ENCODE data around the gene FAM210A. TPM values are rescaled to one million over a fixed set of nuclear protein-coding genes. Genes with fewer than 3 reads are reported as not detected.

The FAM210A gene
- total RNA-seq, 1 donor from 2014 or later, result 48.4 TPM

DNA sequence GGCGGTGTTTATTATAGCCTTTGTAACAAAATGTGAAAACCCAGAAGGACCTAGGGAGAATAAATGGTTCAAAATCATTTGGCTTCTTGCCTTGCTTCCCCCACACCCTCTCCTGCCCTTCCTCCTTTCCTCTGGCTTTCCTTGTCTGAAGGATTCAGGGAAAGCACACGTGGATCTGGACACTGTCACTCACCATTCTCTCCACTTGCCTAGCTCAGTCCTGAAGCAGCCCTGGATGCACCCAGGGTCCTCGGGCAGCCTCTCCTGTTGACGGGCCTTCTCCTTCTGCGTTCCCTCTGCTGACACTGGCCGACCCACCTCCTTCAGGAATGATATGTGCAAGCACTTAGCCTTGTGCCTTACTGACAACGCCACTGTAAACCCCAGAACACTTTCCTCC, 68.4 kb downstream of the FAM210A start:
- DNase-seq (ENCODE audit: low spot score), result no peak
- intact Hi-C loops (cut with DNase I), result no loop called here

DNA sequence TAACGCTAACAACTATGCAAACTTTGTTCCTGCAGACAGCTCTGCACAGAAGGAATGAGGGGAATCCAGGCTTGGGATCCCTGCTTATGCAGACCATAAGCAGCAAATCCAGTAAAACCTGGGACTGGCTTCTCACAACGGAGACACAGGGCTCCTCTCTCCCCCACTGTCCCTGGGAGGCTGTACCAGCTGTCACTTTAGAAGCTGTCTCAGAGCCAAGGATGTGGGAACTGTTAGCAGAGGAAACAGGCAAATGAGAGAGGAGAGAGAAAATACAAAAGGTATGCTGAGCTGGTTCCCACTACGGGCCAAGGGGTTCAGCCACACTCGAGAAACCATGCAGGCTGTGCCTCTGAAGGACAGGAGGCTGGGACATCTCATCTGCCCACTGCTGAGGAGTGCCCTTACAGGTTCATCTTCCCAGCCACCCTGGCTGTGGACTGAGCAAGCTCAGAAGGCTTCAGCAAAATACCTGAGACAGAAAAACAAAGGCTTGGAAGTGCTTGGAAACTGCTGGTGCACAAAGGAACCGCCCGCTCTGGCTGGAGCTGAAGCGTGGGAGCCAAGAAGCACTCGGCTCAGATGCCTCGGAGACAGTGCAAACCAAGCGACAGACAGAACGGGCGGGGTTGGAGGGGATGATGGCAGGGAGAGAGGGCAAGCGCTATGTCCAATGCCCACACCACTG, 72.5 kb downstream of the FAM210A start:
- intact Hi-C loops (cut with DNase I), result no loop called here
- DNase-seq (ENCODE audit: low spot score), result no peak

DNA sequence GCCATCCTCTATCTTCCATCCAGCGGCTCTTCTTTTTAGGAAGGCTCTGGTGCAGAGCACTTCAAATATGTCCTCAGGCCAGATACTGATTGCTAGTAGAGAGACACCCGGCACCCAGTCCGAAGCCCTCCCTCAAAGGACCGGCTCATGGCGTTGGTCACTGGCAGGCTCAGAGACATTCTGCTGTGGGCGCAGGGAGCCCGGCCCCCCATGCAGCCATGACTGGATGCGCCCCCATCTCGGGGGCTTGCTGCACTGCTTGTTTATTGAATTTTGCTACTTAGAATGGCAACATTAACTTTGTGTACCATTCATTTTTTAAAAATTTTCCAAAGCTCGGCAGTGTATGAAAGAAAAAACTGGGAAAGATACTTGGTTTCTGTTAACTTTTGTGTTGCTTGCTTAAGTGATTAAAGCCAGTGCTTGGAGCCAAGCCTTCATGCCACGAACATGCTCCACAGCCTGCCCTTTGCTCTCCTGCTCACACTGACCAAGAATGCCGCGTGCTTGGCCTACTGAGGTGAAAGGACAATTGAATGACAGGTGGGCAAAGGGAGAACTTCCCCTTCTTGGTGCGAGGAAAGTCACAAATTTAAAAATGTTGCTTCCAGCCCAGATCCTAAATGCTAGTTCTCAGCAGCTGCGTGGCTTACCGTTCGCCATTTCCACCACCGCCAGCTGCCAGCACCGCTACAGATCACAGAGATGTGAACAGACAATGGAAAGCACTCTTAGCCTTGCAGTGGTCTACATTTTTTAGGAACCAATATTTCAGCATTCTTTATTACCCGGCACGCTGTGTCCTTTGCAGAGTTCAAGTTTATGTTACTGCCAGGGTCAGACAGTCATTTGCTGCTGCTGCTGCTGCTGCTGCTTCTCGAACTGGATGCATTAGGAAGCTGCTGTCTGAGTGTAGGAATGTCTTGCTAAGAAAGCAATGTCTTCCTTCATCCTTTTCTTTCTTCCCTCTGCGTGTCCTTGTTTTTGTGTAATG, 76.7 kb downstream of the FAM210A start:
- intact Hi-C loops (cut with DNase I), result no loop called here
- DNase-seq (ENCODE audit: low spot score), result no peak

DNA sequence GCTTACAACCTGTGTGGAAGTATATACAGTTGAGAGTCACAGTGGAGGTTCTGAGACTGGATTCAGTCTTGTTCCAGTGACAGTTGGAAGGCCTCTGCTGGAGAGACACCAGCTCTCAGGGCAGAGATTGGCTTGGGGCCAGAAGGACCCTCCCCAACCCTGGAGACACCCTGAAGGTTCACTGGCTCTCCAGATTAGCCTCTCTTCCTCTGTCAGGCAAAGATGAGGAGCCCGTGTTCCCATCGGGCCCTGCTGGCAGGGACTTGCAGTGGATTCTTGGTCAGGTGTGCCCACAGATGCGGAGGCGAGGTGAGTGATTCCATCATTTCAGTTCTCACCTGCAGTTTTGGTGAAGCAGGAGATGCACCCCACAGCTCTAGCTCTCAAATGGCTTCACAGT, 78.6 kb downstream of the FAM210A start:
- no peak for DNase-seq (ENCODE audit: low spot score)
- intact Hi-C loops (cut with DNase I), result no loop called here

DNA sequence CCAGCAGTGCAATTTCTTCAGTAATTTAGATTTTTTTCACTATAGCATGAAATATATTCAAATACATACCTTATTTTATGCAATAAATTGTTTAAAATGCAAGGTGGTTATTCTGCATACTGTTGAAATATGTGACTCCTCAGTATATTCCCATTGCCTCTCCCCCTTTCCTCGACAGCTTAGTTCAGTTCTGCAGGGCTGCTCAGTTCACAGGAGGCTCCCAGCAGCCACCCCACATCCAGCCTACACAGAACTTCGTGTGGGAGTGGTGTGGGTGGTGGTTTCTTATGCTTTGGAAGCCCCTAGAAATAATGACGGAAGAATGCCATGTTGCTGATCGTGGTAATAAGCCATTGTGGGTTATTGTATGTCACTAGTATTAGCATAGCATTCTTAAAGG, 79.7 kb downstream of the FAM210A start:
- intact Hi-C loops (cut with DNase I), result no loop called here
- DNase-seq (ENCODE audit: low spot score), result no peak

DNA sequence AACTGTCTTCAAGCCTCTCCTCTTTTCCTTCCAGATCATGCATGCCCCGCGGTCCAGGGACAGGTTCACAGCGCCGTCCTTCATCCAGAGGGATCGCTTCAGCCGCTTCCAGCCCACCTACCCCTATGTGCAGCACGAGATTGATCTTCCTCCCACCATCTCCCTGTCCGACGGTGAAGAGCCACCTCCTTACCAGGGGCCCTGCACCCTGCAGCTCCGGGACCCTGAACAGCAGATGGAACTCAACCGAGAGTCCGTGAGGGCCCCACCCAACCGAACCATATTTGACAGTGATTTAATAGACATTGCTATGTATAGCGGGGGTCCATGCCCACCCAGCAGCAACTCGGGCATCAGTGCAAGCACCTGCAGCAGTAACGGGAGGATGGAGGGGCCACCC, 81.3 kb downstream of the FAM210A start:
- intact Hi-C loops (cut with DNase I), result no loop called here
- no peak for DNase-seq (ENCODE audit: low spot score)

DNA sequence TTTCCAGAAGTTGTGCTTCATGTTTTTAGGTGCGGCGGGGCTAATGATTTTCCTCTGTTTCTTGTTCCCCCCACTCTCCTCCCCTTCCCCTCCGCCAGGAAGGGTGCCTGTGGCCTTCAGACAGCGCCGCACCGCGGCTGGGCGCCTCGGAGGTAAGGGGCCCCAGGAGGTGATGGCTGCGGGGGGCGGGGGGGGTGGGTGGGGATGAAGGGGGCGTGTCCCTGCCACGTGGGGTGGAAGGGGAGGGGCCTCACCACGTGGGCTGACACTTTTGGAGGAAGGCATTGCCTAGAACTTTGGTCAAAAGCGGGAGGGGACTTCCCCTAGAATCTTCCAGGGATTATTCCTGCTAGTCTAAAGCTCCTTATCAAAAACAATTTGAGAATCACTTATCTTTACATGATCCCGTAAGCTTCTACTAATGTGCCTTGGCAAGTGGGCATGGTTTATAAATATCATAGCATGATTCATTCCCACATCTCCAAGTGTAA, 83.1 kb downstream of the FAM210A start:
- intact Hi-C loops (cut with DNase I), result no loop called here
- no peak for DNase-seq (ENCODE audit: low spot score)

DNA sequence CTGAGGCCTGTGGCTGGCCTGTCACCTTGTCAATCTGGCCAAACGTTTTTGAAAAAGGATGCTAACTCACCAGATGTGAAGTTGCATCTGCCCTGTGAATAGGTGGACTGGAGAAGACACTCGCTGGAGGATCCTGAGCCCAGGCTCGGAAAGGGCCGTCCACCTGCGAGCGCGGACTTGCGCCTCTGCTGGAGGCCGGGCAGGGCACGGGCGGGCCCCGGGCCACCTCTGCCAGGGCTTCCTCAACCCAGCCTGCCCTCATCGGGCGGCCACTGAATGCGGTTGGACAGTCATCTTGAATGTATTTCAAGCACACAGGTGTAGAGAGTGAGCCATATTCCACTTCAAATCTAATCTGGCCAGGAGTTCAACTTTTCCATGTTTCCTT, 83.9 kb downstream of the FAM210A start:
- DNase-seq (ENCODE audit: low spot score), result no peak
- intact Hi-C loops (cut with DNase I), result no loop called here

DNA sequence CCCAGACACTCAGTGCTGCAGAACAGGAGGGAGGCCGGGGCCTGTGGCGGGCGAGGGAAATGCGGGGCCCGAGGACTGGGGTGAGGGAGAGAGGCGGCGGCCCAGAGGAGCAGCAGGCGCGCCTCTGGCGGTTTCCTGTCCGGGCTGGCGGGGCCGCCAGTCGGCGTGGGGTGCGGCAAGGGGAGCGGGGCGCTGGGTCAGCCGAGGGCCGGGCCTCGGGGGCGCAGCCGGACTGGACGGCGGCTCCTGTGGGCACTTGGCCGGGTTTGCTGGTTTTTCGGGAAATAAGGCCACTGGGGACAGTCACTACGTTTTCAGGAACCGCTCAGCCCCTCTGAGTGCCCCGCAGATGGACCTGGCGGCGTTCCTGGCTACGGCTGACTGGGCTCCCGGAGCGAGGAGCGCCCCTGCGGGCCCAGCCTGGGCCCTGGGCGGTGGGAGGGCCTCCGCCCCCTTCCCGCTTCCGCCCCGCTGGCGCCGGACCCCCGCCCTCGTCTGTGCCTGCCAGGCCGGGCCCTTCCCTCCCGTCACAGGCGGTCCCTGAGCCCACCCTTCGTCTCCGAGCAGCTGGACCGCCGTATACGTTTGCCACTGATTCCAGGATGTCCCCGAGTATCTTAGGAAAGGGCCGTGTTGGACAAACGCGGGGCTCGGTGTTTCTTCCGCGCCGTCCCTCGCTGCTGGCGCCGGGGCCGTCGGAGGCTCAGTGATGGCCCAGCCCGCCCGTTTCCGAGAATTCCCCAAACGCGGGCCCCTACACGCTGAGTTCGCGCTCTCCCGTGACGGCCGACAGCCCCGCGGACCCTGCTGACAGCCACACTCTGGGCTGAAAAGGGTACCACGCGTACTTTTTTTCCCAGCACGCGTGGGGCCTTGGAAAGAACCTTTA, 84.6 kb downstream of the FAM210A start:
- DNase-seq (ENCODE audit: low spot score), result peak; percentile 84
- intact Hi-C loops (cut with DNase I), result no loop called here

DNA sequence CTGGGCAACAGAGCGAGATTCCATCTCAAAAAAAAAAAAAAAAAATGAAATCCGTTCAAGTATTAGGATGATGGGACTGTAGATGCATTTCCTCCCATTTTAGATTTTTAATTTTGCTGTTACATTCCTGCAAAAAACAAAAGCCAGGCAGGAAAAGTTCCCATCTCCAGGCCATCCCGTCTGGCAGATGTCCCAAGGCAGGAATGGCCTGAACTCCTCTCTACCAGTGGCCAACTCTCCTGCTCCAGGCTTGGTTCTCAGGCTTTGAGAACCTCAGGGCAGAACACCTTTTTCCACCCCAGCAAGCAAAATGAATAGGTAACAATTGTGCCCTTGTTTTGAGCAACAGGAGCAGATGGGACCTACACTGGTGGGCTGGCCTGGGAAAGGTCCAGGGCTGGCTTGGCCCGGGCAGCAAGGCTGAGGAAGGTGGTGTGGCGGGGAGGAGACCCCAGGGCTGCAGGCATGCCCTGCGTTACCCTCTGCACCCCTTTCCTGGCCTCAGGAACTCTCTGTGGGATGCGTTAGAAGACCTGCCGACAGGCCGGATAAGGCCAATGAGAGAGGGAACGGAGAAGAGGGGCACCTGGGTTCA, 86.0 kb downstream of the FAM210A start:
- DNase-seq (ENCODE audit: low spot score), result no peak
- intact Hi-C loops (cut with DNase I), result no loop called here

DNA sequence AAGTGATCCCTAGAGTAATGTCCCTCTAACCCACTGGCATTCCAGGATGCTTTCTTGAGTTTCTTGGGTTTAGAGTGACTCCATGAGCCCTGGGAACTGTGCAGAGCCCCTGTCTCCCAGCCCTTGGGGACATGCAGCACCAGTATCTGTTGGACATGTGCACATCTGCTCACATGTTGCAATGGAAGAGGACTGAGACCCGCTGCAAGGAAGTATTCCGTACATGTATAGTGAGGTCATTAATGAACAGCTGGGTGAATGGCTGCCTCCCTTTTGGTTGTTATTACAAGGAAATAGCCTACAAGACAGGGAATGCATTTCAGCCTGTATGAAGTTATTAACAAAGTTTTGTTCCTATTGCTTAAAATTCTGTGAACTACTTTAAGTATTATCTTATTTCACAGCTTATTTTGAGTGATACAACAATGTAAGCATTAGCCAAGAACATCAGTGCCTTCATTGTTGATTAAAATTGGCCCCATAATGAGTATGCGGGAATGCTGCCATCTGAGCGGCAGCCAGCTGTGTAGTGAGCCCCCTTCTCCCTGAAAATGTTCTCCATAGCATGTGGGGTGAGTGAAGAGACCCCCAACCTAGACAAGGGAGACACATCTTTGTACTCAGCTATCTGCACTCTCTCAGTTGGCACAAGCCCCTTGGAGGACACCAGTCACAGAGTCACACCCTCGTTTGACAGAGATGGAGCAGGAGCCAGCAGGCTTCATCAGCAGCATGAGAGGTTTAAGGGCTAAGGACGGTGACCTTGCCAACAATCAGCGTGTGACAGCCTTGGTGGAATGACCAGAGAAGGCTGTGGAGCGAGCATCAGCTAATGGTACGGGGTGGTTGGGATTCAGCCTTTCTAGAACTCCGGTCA, 87.4 kb downstream of the FAM210A start:
- no peak for DNase-seq (ENCODE audit: low spot score)
- intact Hi-C loops (cut with DNase I), result no loop called here

DNA sequence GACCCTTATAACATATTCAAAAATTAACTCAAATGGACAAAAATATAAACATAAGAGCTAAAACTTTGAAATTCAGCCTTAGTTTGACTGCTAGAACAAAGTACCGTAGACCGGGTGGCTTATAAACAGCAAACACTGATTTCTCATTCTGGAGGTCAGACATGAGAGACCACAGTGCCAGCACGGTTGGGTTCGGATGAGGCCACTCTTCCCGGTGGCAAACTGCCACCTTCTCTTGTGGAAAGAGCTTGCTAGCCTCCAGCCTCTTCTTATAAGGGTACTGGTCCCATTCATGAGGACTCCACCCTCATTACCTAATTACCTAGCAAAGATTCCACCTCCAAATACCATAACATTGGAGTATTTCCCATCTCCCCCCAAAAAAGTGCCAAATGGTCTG, 91.3 kb downstream of the FAM210A start:
- DNase-seq (ENCODE audit: low spot score), result no peak
- intact Hi-C loops (cut with DNase I), result no loop called here

DNA sequence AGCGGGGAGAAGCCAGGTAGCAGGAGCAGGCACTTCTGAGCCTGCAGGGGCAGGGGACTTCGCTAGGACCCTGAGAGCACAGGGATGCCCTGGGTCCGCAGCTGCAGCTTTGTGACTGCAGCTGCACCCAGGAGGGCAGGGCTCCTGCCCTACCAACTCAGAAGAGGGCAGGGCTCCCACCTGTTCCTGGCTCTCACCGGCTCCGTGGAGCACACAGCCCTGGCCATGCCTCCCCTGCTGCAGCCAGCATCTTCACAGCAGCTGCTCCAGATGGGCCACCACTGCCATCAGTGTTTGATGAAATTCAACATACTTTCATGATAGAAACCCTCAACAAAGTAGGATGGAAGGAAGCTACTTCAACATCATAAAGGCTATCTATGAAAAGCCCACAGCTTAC, 92.7 kb downstream of the FAM210A start:
- DNase-seq (ENCODE audit: low spot score), result no peak
- intact Hi-C loops (cut with DNase I), result loop anchor here (5.0 kb wide), 1 partner anchor 94 kb away; the partner anchor contains the start of genes FAM210A and RNMT

DNA sequence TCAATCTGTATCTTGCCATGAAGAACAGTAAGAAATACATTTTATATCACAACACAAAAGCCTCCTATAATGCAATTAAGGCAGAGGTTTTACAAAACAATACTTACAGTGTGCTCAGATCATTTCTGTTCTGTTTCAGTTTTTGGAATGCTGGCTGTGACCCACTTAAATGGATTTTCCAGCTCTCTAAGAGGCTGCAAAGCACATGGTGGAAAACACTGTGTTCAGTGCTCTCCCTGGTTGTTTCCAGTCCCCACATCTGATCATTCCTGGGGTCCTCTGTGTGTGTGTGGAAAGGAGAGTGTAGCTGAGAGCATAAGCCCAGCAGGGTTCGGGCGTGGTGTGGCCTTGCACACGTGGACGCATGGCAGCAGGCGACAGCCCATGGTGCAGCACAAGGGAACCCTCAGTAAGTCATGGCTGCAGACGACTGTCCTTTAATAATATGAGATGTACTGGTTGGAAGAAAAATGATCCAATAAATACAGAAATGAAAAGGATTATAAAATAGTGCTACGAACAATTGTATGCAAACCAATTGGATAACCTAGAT, 95.6 kb downstream of the FAM210A start:
- intact Hi-C loops (cut with DNase I), result loop anchor here (2.0 to 5.0 kb wide), 2 partner anchors 97 to 414 kb away; partner anchors contain the start of genes FAM210A and RNMT
- no peak for DNase-seq (ENCODE audit: low spot score)

DNA sequence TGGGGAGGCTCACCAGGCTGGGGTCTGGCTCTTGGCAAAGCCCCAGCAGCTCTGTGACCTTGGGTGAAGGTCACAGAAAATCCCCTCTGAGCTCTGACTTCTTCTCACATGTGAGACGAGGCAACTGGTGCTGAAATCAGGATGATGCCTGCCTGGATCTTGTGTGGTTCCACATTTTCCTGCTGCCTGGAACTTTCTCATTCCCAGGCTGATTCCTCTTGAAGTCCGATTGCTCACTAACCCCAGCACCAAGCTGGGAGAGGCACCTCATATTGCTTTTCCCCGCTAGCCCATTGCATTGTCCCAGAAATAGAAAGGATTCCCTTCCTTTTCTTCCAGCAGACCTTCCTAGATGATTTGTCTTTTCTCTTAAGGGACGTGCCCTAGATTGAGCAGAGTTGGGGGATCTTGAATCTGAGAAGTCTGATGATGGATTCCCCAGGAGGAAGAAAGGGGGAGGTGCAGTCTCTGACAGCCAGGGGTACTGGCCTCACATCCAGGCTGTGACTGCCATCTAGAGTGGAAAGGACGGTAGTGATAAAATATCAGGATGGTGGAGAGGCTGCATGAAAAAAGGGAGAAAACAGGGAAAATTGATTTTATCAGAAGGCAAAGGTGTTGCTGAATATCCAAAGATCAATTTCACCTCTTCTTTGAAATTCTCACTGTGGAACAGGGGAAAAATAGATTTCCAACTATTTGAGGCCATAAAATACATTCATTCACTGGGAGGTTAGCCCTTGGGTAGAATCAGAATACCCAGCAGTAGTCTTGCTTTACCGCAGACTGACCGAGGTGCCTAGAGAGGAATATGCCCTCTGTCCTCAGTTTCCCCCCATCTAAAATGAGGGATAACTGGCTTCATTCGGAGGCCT, 96.3 kb downstream of the FAM210A start:
- no peak for DNase-seq (ENCODE audit: low spot score)
- intact Hi-C loops (cut with DNase I), result loop anchor here (1.0 to 5.0 kb wide), 3 partner anchors 72 to 413 kb away; partner anchors contain the start of genes FAM210A and RNMT

DNA sequence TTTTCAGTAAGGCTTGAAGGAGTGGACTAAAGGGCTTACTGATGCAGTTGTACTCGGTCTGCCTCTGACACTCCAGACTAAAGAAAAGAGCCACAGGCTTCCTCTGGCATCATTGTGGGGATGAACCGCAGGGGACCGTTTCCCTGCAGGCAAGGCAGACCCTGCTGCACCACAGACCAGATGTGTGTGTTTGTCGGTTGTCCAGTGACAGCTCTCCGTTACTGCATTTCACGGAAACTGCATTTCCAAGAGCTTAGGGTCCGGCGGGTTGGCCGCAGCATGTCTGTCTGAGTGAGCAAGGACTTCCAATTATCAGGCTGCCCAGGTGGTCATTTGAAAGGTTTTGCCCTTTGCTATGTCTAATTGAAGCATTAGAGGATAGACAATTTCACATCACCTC, 98.1 kb downstream of the FAM210A start:
- intact Hi-C loops (cut with DNase I), result no loop called here
- no peak for DNase-seq (ENCODE audit: low spot score)

DNA sequence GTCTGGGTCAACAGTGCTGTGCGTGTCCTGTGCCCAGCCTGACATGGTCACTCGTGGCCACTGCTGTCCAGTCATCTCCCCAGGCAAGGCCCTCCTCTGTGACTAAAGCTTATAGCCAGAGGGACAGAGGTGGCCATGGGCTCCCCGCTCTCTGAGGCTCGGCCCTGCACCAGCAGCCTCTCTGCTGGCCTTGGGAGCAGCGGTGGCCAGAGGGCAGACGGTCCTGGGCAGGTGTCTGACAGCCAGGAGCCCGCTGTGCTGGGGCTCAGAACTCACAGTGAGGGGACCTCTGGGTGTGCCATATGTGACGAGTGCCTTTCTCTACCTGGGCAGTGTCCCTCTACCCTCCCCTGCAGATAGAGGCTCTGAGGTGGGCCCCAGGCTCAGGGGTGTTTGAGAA, 98.7 kb downstream of the FAM210A start:
- no peak for DNase-seq (ENCODE audit: low spot score)
- intact Hi-C loops (cut with DNase I), result no loop called here

Measured in cardiac septum (tissue), 1 donor.